ENCODE results near the gene TMEM184B.
A peak's percentile ranks its signal among the peaks of the same experiment; 100 is the strongest.

The TMEM184B gene

DNA sequence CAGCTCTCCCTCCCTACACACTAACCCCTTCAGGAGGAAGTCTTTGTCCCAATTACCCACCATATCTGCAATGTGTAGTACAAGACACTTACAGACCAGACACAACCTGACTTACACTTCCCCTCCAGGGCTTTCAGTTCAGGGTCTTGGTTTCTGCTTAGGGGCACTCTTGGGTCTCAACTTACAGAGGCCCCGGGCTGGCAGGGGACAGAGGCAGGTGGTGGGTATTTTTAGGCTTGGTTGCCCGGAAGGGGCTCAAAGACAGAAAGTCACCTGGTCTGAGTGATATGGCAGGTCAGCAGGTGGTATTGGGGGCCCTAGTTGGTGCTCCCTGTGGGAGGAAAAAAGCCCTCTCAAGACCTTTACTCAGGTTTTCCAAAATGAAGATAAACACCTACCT is 3.4 kb upstream of the TMEM184B start:
- DNase-seq: no peak

DNA sequence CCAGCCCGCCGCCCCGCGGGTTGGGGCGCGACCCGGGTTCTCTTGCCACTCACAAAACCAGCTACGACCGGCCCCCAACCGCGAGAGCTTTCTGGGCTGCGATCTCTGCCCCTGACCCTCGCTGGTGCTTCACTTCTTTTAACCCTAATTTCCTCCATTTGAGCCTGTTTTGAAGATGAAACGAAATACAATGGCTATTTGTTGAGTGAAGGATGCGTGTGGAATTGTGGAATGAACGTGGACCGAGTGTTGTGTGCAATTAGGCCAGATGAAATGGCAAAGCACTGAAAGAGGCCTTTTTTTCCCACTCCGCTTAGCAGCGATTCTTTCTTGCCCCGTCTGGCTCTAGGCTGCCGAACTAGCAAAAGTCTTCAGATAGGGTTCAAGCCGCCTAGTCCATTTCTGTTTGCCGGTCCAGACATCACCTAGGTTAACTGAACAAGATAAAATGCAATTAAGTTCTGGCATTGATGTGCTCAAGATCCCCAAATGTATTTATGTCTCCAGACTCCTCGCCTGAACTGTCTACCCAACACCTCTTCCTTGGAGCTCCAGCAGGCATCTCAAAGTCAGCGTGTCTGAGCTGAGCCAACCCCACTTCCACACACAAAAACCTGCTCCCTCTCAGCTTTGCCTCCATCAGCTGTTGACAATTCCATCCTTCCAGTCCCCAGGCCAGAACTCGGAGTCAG is 471 bp upstream of the TMEM184B start:
- DNase-seq: no peak

DNA sequence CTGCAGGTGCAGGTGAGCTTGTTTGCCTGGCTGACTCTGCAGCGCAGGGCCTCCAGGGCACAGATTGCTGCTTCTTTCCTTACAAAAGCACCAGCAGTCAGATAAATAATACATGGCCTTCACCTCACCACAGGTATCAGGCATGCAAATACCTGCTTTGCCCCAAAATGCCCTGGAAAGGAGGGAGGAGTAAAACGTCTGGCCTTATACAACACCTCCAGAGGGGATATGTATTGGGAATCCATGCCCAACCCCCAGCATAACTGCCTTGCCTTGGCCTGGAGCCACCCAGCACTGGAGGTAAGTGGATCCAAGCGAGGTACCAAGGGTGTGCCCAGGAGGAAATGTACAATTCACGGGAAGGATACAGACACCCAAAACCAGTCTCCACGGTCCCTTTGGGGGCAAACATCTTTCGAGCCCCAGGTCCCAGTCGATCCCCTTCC is 860 bp downstream of the TMEM184B start:
- no peak for DNase-seq

DNA sequence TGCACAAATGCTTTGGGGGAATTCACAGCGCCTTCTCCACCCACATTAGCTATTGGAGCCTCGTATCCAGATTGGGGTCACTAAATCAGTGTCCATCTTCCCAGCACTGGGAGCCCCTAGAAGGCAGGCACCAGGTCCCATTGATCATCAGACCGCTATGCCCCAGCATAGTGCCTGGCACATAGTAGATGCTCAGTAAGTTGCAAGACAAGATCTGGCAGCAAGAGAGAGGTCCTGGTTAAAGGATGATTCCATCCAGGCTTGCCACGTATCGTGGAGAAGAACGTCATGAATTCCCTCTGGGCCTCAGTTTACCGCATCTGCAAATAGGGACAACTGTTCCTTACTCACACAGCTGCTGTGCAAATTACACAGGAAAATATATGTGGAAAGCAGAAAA is 1.7 kb downstream of the TMEM184B start:
- no peak for DNase-seq

DNA sequence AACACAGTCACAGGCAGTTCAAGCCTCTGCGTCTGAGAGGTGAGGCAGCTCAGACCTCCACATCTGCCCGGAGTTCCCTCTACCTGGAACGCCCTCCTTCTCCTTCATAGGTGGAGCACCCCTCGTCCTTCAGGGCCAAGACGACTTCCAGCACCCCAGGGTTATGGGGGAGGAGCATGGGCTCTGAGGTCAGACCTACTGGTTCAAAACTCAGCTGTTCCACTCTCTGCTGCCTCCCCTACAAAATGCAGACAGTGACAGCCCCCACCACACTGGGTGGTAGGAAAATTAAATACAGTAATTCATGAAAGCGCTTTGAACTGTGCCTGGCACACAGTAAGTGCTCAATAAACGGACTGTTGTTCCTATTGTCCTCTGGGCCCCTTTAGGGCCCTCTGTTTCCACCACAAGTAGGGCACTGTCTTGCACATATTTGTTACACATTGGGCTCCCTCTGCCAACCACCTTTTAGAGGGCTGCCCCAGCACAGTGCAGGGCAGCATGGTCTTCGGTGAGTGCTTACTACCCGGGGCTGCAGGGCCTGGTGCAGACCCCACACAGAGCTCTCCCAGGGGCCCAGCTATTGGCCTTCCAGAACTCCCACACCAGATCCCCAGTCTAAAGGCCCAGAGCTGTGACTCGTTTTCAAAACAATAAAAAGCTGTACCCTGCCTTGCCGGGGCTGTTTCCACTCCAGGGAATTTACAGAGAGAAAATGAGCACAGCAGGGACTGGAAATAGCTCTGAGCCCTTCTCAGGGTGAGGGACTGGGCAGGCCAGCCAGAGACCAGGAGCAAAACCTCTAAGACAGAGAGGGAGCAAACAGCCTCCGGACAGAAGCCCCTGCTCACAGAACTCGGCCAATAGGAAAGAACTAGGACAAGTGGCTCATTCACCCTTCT is 2.5 kb downstream of the TMEM184B start:
- peak; percentile 69 for DNase-seq

DNA sequence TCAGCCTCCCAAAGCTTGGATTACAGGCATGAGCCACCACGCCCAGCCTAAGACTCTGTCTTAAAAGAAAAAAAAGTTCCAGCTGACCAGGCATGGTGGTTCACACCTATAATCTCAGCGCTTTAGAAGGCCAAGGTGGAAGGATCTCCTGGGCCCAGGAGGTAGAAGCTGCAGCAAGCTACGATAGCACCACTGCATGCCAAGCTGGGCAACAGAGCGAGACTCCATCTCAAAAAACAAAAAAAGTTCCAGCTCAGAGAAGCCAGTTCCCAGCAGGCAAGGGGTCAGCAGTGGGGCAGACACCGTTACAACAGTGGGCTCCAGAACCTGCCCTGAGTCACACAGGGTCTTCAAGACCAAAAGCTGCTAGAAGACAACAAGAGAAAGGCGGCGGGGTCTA is 3.3 kb downstream of the TMEM184B start:
- DNase-seq: no peak

DNA sequence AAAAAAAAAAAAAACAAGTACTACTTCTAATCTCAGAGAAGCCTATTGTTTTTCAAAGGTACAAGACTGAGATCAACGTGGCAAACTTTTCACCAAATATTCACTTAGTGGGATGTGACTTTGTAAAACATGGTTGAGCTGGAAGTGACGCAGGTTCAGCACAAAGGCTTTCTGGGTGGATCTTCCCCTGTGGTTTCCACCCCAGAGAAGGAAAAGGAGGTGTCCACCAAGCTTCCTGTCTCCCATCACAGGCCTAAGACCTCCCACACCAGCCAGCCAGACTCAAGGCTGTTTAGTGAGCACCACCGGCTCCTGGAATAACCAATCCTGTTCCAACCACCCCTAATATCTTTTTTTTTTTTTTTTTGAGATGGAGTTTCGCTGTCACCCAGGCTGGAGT is 5.7 kb downstream of the TMEM184B start:
- peak; percentile 60 for DNase-seq

DNA sequence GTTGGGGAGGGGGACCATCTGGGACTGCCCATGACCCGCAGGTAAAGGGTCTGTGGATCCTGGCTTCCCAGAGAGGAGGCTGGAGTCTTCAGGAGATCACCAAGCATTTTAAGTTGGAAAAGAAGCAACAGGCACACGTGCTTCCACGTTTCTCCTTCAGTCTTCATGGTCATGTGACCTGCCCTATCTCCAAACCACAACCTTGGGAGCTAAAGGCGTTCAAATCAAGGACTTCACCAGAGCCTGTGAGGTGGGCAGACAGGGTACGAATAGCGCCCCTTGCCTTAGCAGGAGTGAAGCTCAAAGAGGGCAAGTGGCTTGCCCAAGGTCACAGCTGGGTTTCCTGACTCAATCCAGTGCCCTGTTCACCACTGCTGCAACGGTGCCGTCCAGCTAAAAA is 6.7 kb downstream of the TMEM184B start:
- DNase-seq: no peak

DNA sequence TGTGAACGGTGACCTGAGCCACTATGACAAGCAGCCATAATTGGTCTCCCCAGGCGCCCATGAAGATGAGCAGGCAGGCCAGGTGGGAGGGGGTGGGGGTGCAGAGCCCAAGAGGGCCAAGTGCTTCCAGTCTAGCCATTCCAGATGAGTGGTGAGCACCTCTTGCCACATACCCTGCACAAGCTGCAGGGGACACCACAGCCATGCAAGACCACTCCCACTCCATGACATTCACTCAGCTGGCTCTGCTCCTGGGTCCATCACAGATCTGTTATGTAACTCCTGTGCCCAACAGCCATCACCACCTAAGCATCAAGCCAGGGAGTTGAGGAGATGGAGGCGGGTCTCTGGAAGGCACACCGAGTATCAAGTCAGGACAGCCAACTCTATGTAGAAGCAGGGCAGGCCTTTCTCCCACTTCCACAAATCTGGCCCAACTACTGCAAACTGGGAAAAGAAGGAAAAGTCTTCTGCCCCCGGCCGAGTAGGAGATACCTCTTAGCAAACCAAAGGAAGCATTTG is 8.4 kb downstream of the TMEM184B start:
- DNase-seq: no peak

DNA sequence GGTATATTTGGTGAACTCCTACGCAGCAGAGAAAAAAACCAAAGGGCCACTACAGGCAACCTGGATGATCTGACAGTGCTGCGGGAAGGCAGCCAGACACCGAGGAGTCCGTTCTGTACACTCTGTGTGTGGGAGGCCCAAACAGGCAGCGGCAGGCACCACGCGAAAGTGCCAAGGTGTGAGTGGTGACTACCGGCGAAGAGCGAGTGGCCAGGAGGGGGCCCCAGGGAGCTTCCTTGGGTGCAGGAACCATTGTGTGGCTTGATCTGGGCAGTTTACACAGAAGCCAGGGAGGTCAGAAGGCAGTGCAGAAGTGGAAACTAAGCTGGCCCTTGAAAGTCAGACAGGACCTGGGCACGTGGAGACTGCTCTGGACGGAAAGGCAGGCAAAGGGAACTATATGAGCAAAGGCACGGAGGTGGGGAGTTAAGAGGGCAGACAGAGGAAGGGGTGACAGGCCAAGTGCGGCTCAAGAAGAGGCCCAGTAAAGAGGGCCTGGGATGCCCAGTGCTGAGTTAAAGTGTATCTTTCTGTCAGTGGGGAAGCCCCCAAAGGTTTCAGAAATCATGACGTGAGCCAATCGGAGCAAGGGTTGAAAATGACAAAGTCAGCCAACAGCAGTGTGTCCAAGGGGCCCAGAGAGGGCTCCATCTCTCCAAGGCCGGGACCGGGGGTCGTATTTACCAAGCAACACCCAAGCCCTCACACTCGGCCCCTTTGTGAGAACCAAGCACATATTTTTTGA is 10.6 kb downstream of the TMEM184B start:
- DNase-seq: no peak

DNA sequence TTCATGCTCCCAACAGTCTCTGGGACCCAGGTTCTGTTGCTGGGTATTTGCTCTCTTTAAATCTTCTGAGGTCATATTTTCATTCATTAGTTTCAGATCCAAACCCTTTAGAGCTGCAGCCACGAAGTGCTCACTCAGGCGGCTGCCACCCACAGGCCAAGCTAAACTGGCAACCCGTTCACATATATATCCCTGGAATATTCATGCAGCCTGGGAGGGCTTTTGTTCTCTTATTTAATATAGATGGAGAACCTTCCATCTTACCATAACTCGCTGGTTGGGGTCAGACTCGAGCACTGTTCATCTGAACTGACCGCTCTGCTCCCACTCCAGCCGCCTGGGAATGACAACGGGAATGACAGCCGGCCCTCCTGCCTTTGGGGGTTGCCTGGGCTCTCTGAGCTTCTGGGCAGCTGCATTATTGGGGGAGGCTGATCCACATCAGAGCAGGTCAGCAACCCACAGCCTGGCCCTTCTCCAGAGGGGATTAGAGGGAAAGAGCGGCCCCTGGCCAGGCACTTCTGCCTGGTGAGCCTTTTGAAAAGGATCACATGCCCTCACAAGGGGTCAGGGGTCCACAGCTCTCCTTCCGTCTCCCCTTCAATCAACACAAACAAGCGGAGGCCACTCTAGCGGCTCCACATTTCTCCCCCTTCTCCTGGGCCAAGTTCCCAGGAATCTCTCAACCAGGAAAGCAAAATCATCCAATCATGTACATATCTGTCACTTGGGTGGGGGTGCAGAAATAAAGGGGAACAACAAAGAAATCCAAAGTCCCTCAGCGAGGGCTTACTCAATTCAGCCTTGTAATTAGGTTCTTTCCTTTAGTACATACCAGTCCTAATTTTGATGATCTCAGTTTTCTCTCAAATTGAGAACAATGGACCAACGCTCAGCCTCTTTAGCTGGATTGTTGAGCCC is 11.8 kb downstream of the TMEM184B start:
- DNase-seq: no peak

DNA sequence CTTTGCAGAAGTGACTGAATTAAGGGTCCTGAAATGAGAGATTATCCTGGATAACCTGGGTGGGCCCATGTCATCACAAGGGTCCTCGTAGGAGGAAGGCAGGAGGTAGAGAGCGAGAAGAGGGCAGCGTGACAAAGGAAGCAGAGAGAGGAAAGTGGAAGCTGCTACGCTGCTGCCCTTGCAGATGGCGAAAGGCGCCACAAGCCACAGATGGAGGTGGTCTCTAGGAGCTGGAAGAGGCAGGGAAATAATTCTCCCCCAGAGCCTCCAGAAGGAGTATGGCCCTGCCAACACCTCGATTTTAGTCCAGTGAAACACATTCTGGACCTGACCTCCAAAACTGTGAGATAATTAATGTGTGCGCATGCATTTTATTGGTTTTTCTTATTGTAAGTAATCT is 13.4 kb downstream of the TMEM184B start:
- DNase-seq: no peak

DNA sequence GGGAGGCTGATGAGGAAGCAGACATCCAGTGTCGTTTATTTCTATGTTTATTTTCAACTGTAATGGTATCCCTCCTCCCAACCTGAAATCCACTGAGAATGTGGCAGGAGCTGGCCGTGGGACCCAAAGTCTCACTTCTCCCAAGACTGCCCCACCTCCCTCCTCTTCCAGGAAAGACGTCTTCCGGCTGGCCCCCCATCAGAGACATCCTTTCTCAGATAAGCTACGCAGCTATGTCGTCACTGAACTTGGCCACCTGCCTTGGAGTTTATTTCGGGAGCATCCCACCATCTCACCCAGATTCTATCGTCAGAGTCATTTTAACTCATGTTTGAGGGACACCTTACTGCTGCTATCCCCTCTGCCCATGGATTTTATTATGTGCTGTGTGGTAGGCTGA is 13.9 kb downstream of the TMEM184B start:
- DNase-seq: no peak

DNA sequence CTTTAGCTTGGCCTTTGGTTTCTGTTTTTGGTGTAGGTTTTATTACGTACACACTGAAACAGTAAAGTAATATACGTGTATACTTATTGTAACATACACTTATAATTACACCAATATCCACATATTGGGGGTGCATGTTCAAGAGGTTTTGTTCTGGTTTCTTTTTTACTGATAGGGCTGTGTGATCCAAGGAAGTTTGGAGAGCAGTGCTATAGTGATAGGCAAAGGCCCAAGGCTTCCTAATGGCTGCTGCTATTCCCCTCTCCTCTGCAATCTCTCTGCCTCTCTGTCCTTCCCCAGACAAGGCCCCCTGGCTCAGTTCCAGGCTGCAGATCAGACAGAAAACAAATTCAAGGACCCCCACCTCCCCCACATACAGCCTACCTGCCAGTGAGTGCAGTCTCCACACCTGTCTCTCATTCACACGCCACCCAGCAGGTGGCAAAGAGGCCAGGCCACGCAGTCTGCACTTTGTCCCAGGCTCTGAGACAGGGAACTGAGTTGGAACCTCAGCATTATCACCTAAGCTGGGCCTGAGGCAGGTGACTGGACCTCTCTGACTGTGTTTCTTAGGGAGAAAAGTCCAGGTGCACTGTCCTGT is 15.1 kb downstream of the TMEM184B start:
- DNase-seq: no peak

DNA sequence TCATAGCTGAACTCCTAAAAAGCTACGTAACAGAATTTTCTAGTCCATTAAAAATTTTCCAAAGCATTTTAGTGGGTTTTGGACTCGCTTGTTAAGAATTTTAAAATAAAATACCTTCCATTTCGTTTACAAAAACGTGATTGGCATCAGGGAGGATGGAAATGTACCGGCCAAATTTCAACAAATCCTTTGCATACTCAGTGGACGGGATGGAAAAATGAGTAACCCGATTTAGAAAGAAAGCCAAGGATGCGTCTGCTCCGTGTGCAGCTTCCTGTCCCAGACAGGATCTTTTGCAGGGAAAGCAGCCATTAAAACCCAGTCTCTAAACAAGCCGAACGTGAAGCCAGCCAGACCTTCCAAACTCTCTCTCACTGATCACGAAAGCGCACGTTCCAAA is 15.6 kb downstream of the TMEM184B start:
- peak; percentile 83 for DNase-seq

DNA sequence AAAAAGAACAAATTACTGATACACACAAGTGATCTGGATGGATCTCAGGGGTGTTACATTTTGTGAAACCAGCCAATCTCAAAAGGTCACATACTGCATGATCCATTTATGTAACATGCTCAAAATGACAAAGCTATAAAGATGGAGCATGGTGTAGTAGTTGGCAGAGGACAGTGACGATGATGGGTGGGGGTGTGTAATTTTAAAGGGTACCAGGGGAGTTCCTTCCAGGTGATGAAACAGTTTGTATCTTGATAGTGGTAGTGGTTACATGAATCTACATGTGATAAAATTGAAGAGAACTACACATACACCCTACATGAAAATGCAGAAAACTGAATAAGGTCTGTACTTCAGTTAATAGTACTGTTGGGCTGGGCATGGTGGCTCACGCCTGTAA is 17.1 kb downstream of the TMEM184B start:
- no peak for DNase-seq

DNA sequence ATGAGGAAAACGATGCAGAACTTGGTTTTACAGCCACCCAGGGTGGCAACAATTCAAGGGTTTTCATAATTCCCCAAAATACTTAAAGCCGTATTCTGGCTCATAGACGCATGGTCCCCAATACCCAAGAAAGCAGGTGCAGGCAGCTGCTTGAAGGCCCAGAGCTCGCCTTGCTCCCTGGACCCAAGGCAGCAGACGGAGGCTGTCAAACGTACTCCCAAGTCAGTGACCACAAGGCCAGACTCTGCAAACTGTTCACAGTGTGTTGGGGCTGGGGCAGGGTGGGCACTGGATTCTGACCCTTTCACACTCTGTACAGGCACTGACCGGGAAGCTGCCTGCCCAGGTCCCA is 21.5 kb downstream of the TMEM184B start:
- DNase-seq: no peak

DNA sequence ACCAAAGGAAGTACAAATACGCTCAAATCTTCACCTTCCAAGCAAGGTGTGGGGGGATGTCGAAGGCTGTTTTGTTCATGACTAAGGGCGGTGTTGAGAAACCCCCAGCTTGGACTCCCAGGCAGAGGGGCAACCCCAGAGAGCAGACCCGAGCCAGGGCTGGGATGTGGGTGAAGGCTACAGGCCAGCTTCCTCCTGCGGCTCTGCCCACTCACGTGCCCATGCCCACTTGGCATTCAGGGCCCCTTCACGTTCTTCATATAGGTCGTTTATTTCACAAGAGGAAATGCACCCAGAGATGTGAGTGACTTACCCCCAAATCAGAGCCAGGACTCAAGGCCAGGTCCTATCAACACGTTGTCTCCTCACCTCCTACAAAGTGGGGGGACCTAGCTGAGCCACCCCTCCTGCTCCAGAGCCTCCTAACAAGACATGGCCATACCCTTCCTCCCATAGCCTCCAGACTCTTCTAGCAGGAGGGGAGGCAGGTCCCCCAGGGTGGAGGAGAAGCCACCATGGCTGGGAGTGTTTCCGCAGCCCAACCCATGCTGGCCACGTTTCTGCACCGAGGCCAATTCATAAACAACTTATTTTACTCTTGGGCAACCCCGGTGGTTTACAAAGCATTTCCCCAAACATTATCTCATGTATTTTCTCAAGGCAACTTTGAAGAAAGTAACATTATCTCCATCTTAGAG is 22.0 kb downstream of the TMEM184B start:
- DNase-seq: no peak

DNA sequence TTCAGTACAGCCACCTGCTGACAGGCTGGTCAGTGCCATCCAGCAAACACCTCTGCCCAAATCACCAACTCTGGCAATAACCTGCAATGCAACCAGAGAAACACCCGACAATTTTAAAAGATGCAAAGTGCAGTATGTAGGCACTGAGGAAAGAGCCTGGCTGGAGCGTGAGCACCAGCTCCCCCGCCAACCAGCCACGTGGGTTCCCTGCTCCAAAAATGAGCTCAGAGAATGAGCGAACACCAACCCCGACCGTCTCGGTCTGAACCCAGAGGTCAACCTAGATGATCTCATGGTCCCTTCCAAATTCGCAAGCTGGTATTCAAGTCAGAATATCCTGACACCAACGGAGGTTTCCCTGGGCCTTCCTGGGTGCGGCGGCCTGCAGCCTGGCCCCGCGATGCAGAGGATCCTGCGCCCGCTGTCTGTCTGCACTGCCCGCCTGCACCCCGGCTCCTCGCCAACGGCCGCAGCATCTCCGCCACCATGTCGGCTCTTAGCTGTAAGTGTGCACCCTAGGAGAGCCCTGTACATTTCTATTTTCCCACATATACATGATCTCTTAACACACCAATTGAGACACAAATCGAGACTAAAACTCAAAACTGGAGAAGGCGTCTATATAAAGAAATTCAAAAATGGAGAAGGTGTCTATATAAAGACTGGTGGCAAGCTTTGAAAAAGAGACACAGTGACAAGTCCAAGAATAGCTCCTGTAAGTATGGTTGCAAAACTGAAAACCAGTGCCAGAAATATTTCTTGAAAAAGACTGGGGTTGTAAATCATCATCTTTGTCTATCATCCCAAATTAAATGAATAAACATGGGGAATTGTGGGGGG is 22.8 kb downstream of the TMEM184B start:
- DNase-seq: no peak

DNA sequence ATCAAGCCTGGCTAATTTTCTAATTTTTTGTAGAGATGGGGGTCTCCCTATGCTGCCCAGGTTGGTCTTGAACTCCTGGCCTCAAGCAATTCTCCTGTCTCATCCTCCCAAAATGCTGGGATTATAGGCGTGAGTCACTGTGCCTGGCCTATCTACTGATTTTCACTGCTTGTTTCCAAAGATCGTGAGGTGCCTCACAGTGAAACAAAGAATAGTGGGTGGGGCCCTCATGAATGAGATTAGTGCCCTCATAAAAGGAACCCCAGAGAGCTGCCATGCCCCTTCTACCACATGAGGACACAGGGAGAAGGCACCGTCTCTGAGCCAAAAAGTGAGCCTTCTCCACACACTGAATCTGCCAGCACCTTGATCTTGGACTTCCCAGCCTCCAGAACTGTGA is 23.5 kb downstream of the TMEM184B start:
- DNase-seq: no peak
